ENCODE measurements around the gene PRORP.

Gene PRORP

GRCh38 chr14:35155962-35156361 is 33.6 kb downstream of the PRORP start:
- TF ChIP-seq TAF1 (IDR thresholded peaks at IDR 0.05; ENCODE audit: low read depth) (no peak), YY1 (IDR thresholded peaks at IDR 0.05; ENCODE audit: low read depth) (no peak), RAD21 (IDR thresholded peaks at IDR 0.05; ENCODE audit: low read depth) (no peak), REST (IDR thresholded peaks at IDR 0.05; ENCODE audit: low read depth) (no peak), CREB1 (IDR thresholded peaks at IDR 0.05; ENCODE audit: low read depth) (no peak)

- TF ChIP-seq REST (IDR thresholded peaks at IDR 0.05; ENCODE audit: low read depth) (no peak), RAD21 (IDR thresholded peaks at IDR 0.05; ENCODE audit: low read depth) (no peak)
These were observed 36.1 kb downstream of the PRORP start for GRCh38 chr14:35158491-35158890.

- TF ChIP-seq TAF1 (IDR thresholded peaks at IDR 0.05; ENCODE audit: low read depth) (no peak), TCF12 (IDR thresholded peaks at IDR 0.05; ENCODE audit: low read depth) (no peak)
These were observed 36.8 kb downstream of the PRORP start for GRCh38 chr14:35158951-35159653.

- TF ChIP-seq USF1 (IDR thresholded peaks at IDR 0.05), result no peak
- no peak for TF ChIP-seq YY1 (IDR thresholded peaks at IDR 0.05; ENCODE audit: low read depth)
- no peak for TF ChIP-seq CREB1 (IDR thresholded peaks at IDR 0.05; ENCODE audit: low read depth)
- no peak for TF ChIP-seq CEBPB (IDR thresholded peaks at IDR 0.05)
- no peak for TF ChIP-seq TAF1 (IDR thresholded peaks at IDR 0.05; ENCODE audit: low read depth)
- TF ChIP-seq TEAD4 (IDR thresholded peaks at IDR 0.05), result no peak
- TF ChIP-seq REST (IDR thresholded peaks at IDR 0.05; ENCODE audit: low read depth), result no peak
- no peak for TF ChIP-seq RAD21 (IDR thresholded peaks at IDR 0.05; ENCODE audit: low read depth)
- no peak for TF ChIP-seq ZBTB7A (IDR thresholded peaks at IDR 0.05; ENCODE audit: low read depth)
- TF ChIP-seq EGR1 (IDR thresholded peaks at IDR 0.05), result no peak
- no peak for TF ChIP-seq NFIC (IDR thresholded peaks at IDR 0.05)
- TF ChIP-seq FOXM1 (IDR thresholded peaks at IDR 0.05; ENCODE audit: borderline replicate concordance, low read depth), result no peak
- no peak for TF ChIP-seq EP300 (IDR thresholded peaks at IDR 0.05; ENCODE audit: borderline replicate concordance)
- TF ChIP-seq MAX (IDR thresholded peaks at IDR 0.05), result no peak
These were observed 37.5 kb downstream of the PRORP start for GRCh38 chr14:35159742-35160409.

GRCh38 chr14:35161231-35161630 is 38.9 kb downstream of the PRORP start:
- TF ChIP-seq FOXM1 (IDR thresholded peaks at IDR 0.05; ENCODE audit: borderline replicate concordance, low read depth), result no peak
- TF ChIP-seq CREB1 (IDR thresholded peaks at IDR 0.05; ENCODE audit: low read depth), result no peak
- no peak for TF ChIP-seq EP300 (IDR thresholded peaks at IDR 0.05; ENCODE audit: borderline replicate concordance)
- no peak for TF ChIP-seq TCF12 (IDR thresholded peaks at IDR 0.05; ENCODE audit: low read depth)
- no peak for TF ChIP-seq TAF1 (IDR thresholded peaks at IDR 0.05; ENCODE audit: low read depth)
- TF ChIP-seq YY1 (IDR thresholded peaks at IDR 0.05; ENCODE audit: low read depth), result no peak
- TF ChIP-seq USF1 (IDR thresholded peaks at IDR 0.05), result no peak
- TF ChIP-seq NFIC (IDR thresholded peaks at IDR 0.05), result no peak
- no peak for TF ChIP-seq CEBPB (IDR thresholded peaks at IDR 0.05)
- no peak for TF ChIP-seq ZBTB7A (IDR thresholded peaks at IDR 0.05; ENCODE audit: low read depth)
- TF ChIP-seq REST (IDR thresholded peaks at IDR 0.05; ENCODE audit: low read depth), result no peak
